NCI-H1105 (cell line): Measurements from ENCODE around the gene CELF5.

Experiments
- DNase-seq: peaks from one replicate; lab custom pipeline; 2025; lab: John Stamatoyannopoulos, UW

The CELF5 gene

GRCh38 chr19:3243819-3244700, 19.6 kb downstream of the CELF5 start:
- no peak for DNase-seq

- DNase-seq, result no peak
Measured at GRCh38 chr19:3245050-3245449, 20.6 kb downstream of the CELF5 start.

- no peak for DNase-seq
Measured at GRCh38 chr19:3248728-3249326, 24.4 kb downstream of the CELF5 start.

GRCh38 chr19:3249408-3249807, 24.9 kb downstream of the CELF5 start:
- no peak for DNase-seq

GRCh38 chr19:3250675-3251074, 26.2 kb downstream of the CELF5 start:
- no peak for DNase-seq

GRCh38 chr19:3251229-3251628, 26.8 kb downstream of the CELF5 start:
- no peak for DNase-seq

GRCh38 chr19:3252650-3253049, 28.2 kb downstream of the CELF5 start:
- no peak for DNase-seq

- no peak for DNase-seq
Measured at GRCh38 chr19:3253270-3253669, 28.8 kb downstream of the CELF5 start.

GRCh38 chr19:3254520-3254919, 30.1 kb downstream of the CELF5 start:
- DNase-seq, result no peak

GRCh38 chr19:3257071-3257470, 32.6 kb downstream of the CELF5 start:
- DNase-seq, result no peak

- DNase-seq, result no peak
Measured at GRCh38 chr19:3262362-3262761, 37.9 kb downstream of the CELF5 start.

- no peak for DNase-seq
Measured at GRCh38 chr19:3263866-3264265, 39.4 kb downstream of the CELF5 start.

GRCh38 chr19:3265432-3265831, 41.0 kb downstream of the CELF5 start:
- no peak for DNase-seq

GRCh38 chr19:3266092-3266693, 41.7 kb downstream of the CELF5 start:
- no peak for DNase-seq

- no peak for DNase-seq
Measured at GRCh38 chr19:3266792-3267514, 42.5 kb downstream of the CELF5 start.

- DNase-seq, result no peak
Measured at GRCh38 chr19:3268326-3268725, 43.9 kb downstream of the CELF5 start.

GRCh38 chr19:3268763-3269162, 44.3 kb downstream of the CELF5 start:
- no peak for DNase-seq

- no peak for DNase-seq
Measured at GRCh38 chr19:3269916-3270671, 45.6 kb downstream of the CELF5 start.

GRCh38 chr19:3270902-3271301, 46.4 kb downstream of the CELF5 start:
- DNase-seq, result peak; percentile 96

GRCh38 chr19:3272401-3272931, 48.0 kb downstream of the CELF5 start:
- DNase-seq, result no peak

GRCh38 chr19:3272952-3273351, 48.5 kb downstream of the CELF5 start:
- no peak for DNase-seq
